HG03558 (cell line): ENCODE measurements around the gene APBA1.

Experiments
- ATAC-seq: cut with Tn5 transposase; IDR thresholded peaks from one replicate; pipeline ENCODE4 v1.9.1; 2021; ENCODE audit warnings: moderate number of reproducible peaks; ENCODE audit not compliant: unreplicated experiment; ENCODE audit errors: extremely low read depth

The APBA1 gene

DNA sequence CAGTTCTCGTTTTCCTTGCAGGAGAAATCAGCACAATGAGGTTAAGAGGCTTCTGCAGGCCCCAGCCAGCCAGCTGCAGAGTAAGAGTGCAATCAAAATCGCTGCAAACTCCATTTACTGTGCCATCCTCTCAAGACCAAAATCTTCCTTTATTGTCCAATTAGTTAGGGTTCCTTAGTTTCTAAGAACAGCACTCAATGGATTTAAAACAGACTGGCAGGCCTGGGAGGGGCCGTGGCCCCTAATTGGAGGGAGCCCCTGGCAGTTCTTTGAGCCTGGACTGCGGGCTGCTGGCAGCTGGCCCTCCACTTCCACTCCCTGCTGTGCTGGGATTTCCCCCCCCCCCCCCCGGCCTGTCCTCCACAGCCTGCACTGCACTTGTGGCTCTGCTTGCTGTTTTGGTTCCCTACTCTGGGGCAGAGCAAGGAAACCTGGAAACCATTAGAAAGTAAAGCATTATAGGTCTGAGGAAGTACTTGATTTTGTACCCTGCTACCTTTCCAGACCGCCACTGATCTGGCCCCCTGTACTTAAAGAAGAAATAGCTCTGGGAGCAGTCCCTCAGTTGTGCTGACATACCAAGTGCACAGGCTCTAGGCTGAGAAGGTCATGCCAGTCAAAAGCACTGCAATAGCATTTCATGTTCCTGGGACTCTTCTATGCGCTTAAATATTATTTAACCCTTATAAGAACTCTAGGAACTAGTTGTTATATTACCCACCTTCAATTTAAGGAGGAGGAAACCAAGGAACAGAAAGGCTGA, 129.0 kb downstream of the APBA1 start:
- no peak for ATAC-seq

DNA sequence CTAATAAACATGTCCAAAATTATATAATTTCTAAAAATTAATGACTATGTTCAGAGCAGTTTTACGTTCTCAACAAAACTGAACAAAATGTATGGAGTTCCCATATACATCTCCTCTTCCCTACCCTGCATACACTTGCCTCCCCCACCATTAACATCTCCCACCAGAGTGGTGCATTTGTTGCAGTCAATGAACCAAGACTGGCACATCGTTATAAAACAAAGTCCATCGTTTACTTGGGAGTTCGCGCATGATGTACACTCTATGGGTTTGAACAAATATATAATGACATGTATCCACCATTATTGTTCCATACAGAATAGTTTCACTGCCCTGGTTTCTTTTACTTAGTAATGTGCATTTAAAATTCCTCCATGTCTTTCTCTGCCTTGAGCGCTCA, 130.1 kb downstream of the APBA1 start:
- no peak for ATAC-seq

DNA sequence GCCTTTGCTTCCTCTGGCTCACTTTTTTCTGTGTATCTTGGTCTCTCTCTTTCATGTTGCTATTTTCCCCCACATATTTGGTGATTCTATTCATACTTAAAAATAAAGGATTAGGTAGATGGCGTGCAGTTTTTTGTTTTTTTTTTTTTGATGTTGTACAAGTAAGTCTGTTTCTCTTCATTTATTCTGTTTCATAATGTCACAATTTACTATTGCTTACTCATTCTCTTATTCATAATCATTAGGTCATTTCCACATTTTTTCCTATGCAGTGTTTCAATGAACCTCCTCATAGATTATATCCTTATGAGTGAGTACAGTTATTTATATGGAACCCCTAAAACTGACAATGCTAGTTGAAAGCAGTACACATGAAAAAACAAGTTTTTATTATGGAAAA, 136.3 kb downstream of the APBA1 start:
- no peak for ATAC-seq

DNA sequence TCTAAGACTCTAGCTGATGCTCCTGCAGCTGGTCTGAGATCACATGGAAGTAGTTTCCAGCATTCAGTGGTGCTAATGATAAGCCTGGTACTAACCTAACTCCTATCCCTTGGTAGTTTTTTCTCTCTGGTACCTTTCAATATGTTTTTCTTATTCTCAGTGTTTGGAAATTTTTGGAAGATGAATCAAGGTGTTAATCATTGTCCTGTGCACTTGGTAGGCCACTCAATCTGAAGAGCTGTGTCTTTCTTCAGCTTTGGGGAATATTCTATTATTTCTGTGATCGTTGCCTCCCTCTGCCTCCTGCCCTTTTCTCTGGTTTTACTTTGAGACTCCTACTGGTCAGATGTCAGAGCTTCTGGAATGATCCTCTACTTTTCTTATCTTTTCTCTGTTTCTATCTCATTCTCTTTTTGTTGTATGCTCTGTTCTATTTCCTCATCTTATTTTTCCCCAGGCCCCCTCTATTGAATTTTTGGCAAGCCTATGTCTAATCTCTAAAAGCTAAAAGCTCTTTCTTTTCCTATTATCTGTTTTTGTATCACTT, 136.8 kb downstream of the APBA1 start:
- ATAC-seq = no peak

DNA sequence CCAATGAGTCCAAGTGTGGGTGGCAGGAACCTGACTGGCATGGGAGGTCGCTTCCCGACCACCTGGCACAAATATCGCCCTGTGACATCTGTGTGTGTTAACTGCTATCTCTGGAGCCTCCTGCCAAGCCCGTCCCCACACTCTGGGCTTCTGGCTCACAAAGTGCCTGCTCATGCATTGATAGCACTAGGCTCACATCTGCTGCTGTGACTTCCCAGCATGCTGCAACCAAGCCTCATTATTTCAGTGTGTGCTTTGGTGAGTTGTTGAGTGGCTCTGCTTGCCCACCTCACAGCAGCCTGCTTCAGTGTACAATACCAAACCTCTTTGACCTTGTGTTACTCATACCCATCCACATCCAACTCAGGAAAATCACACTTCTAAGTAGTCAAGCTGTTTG, 139.8 kb downstream of the APBA1 start:
- no peak for ATAC-seq

DNA sequence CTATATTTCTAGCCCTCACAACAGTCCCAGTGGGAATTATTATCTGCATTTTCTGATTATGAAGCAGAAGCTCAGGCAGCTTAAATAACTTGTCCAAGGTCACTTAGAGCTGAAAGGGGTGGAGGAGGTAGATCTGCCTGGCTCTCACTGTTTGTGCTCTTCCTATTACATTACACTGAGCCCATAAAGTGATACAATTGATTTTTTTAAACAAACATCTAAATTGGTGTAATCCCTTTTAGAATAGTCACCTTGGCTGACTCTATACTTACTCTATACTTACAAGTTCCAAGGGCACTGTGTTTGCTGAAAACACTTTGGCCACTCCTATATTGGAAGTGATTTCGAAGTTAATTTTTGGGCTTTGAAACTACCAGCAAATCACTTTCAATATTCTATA, 144.7 kb downstream of the APBA1 start:
- ATAC-seq = no peak

DNA sequence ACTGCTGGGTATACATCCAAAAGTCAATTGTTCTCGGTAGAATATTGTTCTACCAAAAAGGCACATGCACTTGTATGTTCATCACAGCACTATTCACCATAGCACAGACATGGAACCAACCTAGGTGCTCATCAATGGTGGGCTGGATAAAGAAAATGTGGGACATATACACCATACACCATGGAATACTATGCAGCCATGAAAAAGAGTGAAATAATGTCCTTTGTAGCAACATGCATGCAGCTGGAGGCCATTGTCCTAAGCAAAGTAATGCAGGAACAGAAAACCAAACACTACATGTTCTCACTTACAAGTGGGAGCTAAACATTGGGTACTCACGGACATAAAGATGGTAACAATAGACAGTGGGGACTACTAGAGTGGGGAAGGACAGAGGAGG, 145.5 kb downstream of the APBA1 start:
- ATAC-seq = no peak

DNA sequence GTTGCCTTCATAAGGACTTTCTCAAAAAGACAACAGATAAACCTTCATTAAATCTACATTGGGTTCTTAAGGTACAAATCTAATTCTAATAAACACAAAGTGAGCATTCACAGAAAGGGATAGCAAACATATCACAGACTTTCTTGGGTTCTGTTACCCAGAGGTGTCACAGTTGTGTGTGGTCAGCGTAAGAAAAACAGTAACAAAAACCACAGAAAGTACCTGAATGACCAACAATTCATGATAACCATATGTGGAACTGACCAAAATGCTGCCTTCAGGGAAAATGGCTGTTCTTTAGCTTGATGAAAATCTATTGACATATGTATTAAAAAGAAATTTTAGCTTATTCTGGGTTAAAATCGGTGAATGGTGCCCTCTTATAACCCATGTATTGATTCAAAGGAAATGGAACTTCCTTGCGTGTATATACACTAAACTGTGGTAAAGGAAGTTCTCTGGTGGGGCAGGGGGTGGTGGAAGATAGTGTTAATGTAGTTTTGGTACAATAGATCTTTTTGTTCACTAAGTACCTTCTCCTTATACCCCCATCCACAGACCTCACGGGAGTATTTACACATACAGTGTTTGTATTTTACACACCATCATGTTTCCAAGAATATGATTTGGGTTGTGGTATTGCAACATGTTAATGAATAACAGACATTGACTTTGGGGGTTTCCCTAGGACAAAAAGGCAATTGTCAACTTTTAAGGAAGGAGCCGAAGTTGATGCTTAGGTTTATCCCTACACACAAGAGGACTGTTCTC, 152.5 kb downstream of the APBA1 start:
- peak; percentile 86 for ATAC-seq

DNA sequence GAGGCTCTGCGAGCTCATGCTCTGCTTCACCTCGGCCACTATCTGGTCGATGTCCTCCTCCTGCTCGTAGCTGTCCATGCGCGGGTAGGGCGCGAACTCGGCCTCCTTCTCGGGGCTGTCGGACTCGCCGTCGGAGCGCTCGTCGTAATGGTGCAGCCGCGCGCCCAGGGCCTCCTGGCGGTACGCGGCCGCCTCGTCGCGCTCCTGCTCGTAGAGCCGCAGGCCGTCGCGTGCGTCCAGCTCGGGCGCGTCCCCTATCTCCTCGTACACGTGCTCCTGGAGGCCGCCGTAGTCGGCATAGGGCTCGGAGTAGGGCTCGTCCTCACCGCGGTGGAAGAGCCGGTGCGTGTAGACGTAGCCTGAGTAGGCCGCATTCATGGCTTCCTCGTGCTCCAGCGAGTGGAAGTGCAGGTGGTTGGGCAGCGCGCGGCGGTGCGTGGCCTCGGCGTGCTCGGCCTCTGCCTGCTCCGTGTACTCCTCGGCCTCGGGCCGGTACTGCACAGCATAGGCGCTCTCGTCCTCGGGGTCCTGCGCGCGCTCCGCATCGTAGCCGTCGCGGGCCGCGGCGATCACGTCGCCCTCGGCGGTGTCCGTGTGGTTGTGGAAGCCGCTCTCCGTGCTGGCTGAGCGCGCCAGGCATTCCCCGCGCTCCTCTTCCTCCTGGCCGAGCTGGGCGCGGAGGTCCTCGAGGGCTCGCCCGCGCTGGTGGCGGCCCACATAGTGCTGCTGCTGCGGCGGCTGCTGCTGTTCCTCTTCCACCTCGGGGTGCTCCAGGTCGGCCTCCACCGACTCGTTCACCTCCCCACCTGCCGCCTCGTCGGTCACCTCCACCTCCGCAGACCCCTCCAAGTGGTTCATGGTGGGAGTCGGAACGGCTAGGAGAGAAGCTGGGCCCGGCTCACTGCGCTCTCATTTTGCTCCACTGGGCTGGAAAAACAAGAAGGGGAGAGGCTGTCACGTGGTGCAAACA, 155.5 kb downstream of the APBA1 start:
- ATAC-seq = no peak

DNA sequence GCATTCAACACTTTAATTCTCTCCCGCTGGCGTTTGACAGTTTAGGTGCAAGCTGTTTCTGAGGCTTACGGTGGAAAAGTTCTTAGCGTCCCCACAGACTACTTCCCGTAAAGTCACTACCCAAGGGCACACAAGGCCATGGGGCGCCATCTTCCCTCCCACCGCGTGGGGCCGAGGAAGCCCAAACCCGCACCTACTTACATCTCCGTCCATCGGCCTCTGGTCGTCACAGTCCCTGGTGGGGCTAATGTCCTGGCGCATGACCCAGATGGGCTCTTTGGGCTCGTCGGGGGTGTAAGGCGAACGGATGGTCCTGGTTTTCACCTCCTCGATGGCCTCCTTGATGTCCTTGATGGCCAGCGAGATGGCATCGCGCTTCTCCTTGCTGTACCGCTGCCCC, 156.4 kb downstream of the APBA1 start:
- ATAC-seq = no peak

DNA sequence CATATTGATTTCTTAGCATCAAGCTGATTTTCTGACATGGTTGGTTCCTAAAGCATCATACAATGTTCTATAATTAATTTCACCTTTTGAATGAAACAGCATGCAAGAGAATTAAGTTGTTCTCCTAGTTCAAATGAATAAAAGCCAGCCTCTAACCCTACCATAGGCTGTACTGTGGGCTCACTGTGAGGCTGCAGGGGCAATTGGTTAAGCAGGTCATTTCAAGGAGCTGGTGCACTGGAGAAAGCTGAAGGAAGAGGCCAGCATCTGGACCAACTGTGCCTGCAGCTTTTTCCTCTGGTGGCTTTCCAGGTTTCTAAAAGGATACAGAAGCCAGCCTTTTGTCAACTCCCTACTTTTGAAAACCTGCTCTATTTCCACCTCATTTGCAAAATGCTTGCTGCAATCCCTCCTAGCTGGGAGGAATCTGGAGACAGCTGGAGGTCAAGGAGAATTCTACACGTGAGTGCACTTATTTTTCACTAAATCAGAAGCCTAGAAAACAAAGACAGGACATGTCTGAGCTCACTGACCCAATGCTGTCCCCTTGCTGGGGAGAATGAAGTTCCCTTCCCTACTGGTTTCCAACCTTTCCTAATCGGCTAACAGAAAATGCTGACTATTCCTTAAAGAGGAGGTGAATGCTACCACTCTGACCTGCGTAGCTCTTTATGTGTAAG, 158.9 kb downstream of the APBA1 start:
- no peak for ATAC-seq

DNA sequence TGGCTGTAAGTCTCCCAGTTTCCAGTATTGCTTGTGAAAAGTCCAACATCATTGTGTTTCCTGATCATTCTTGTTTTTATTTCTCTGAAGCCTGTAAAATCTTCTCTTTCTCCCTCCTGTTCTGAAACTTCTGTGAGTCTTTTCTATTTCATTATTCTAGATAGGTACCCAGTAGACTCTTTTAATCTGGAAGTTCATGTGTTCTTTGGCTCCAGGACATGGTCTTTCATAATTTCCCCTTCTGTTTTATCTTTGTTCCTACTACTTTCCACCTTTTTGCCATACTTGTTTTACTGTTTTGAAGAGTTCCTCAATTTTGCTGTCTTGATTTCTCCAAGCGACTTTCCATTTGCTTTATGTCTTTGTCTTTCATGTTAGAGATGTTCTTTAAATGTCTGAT, 168.1 kb downstream of the APBA1 start:
- no peak for ATAC-seq

DNA sequence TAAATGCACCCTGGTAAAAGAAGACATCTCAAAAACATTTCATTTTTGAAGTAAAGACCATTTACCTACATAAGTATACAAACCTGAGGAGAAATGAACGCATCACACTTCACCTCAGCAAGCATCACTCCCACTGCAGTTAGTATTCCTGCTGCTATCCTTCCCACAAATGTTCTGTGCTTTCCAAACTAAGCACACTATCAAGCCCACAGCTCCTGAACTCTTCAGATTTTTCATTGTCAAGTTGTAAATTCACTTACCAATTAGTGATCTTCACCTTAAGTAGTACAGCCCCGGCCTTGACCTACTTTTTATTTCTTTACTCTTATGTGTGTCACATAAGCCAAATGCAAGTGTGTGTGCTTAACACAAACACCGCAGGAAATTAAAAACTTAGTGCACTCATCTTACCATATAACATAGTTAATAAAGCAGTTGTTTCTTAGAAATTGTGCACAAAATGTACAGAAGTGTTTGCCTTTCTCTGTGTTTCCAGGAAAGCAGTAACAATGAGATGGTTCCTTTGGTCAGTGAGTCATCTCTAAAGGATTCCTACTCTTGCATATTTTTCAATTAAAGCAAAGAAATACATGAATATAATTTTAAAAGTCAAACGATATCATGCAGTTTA, 169.4 kb downstream of the APBA1 start:
- no peak for ATAC-seq

DNA sequence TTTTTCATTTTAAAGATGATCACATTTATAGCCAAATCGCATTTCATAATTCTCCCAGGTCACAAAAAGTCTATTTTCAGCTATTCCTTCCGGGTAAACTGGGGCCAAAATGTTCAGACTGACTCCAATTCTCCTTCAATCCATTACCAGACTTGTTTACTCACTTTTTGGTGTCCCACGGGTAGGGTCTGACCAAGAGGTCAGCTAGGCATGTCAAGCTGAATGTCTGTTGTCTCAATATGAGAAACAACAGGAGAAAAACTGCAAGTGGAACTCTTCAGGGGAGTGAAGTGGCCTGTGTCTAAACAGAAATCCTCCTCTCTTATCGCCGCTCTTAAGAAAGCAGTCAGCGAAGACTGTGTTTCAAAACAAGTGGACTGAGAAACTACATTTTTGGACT, 171.3 kb downstream of the APBA1 start:
- ATAC-seq = no peak

DNA sequence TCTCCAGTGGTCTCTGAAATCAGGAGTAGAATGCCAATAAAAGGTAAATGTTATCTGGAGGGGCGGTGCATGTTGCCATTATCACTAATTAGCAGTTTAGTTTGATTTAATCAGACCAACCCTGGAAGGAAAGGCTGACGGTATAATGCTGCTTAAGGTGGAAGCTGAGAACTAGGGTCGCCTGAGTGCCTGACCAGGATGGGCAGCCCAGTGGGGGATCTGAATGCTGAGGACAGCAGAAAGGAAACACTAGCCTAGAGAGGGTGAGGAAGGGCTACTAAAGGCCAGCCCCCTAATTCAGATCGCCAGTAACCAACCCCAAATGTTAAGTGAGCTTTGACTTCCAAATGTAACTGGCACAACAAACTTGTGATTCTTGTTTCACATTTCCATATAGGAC, 172.2 kb downstream of the APBA1 start:
- no peak for ATAC-seq

DNA sequence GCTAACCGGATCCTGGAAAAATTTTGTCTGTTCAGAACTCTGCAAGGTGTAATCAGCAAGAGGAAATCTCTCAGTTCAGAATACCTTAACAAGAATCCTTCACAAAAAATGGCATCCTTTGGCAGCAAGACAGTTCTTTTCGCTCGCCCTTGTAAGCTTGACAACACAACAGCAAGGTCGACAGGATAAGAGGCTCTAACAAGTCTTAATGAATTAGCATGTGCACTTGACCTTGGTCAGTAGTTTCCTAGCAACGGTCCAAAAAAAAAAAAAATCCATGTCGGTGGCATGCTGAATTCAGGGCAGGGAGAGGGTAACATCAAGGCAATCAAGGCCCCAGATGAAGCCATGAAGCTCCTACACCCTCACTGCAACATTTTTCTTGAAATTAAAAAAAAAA, 172.8 kb downstream of the APBA1 start:
- no peak for ATAC-seq

DNA sequence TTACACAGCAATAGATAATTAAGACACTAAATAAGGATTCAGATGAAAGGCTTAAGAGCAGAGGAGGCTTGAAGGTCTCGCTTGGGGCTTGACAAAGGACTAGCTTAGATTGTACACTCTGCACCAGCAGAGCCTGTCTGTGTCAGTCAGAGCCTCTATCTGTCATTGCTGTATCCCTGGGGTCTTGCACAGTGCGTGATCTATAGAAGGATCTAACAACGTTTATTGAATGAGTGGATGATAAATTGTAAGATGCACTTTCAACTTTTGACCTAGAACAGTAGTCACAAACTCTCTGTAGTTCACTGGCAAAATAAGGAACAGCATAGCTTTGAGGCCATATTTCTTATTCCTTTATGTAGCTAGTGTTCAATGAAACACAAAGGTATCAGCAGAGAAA, 173.7 kb downstream of the APBA1 start:
- no peak for ATAC-seq

DNA sequence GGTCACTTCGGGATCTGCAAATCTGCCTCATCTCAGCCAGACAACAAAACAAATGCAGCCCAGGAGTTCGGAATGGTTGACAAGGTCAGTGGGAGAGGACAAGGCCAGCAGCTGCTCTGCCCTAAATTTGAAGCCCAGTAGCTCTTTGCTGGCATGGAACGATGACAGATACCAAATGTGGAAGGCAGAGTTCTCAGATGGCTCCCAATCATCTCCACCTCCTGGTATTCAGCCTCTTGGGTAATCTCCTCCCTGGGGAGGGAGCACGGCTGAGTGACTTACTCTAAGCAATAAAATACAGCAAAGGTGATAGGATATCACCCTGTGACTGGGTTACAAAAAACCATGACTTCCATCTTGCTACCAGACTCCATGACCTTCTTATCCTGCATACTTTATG, 174.4 kb downstream of the APBA1 start:
- ATAC-seq = no peak

DNA sequence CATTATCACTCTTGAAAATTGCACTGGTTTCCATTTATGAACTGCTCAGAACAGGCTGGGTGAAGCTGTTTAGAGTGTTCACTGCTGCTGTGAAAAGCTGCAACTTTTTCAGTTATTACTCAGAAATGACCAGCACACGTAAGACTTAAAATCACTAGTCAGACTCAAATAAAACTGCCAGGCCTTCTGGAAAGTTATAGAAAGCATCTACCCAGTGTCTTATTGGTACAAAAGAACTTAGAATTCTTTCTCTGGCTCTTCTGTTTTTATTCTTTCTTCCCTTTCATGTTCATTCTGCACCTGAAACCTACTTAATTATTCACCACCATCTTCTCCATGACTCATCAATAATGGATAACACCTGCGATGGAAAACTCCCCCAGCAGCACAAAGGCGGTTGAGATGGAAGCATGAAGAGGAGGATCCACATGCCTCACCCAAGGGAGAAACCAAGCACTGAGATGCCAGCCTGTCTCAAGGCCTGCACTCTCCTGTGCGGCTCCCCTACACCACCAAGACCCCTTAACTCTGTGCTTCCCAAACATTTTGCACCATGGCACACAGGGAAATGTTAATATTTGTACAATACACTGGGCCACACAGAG, 175.2 kb downstream of the APBA1 start:
- no peak for ATAC-seq
